Progenitor cell of endocrine pancreas (in vitro differentiated cells): Measurements from ENCODE around the gene CEACAM21. TPM values are rescaled to one million over a fixed set of nuclear protein-coding genes. Genes with fewer than 3 reads are reported as not detected.

Experiments
- DNase-seq: peaks from one replicate; pipeline ENCODE4 v3.0.0; 2021; ENCODE audit warnings: low spot score; ENCODE audit not compliant: unreplicated experiment
- H3K27ac Mint-ChIP-seq: 2 replicates; pipeline ENCODE4 v1.8.0; 2021; ENCODE audit warnings: mild to moderate bottlenecking, moderate library complexity, mixed read lengths
- H3K27me3 Mint-ChIP-seq: 2 replicates; pipeline ENCODE4 v1.8.0; 2021; ENCODE audit warnings: mixed read lengths
- H3K36me3 Mint-ChIP-seq: 2 replicates; pipeline ENCODE4 v1.8.0; 2022; ENCODE audit warnings: mixed read lengths; ENCODE audit not compliant: insufficient read depth
- H3K4me1 Mint-ChIP-seq: 2 replicates; pipeline ENCODE4 v1.8.0; 2021; ENCODE audit warnings: low read depth, mixed read lengths
- H3K4me3 Mint-ChIP-seq: 2 replicates; pipeline ENCODE4 v1.8.0; 2021; ENCODE audit warnings: low read depth, mild to moderate bottlenecking, moderate library complexity, mixed read lengths
- H3K9me3 Mint-ChIP-seq: 2 replicates; pipeline ENCODE4 v1.8.0; 2021; ENCODE audit warnings: low read depth, mixed read lengths
- long read RNA-seq: library from polyadenylated mRNA; unstranded; transcript quantifications from one replicate; pipeline ENCODE4 v2.0.0, GENCODE V29; 2020
- total RNA-seq: library from RNA; stranded (reverse); gene quantifications from 2 replicates; pipeline ENCODE4 v1.2.1, GENCODE V29; 2021
- TF ChIP-seq, protein P1 (sequence below): fragments of 200-600 bp; sonication (generic); IDR thresholded peaks from one replicate; pipeline ENCODE4 v1.5.0; 2021; ENCODE audit warnings: antibody characterized with exemption, mild to moderate bottlenecking; ENCODE audit not compliant: unreplicated experiment

Gene CEACAM21
- not detected in 2 replicates for total RNA-seq
- long read RNA-seq: 0 reads

DNA sequence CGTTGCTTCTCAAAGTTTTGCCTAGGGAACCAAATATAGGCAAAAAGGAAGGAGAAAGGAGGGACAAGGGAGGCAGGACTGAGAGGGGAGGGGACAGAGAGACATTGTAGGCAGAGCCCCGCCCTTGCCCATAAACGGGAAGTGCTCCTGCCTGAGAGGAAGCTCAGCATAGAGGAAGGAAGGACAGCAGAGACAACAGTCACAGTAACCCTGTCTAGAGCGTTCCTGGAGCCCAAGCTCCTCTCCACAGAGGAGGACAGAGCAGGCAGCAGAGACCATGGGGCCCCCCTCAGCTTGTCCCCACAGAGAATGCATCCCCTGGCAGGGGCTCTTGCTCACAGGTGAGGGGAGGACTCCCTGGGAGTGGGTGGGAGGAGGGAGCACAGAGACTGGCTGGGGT lies at the start of gene CEACAM21:
Gene CEACAM21, plus strand, starts transcription at position 169 of the 400 bp plus-strand sequence. Its CDS starts 109 bp downstream, at position 278.
- TF ChIP-seq, protein P1, sequence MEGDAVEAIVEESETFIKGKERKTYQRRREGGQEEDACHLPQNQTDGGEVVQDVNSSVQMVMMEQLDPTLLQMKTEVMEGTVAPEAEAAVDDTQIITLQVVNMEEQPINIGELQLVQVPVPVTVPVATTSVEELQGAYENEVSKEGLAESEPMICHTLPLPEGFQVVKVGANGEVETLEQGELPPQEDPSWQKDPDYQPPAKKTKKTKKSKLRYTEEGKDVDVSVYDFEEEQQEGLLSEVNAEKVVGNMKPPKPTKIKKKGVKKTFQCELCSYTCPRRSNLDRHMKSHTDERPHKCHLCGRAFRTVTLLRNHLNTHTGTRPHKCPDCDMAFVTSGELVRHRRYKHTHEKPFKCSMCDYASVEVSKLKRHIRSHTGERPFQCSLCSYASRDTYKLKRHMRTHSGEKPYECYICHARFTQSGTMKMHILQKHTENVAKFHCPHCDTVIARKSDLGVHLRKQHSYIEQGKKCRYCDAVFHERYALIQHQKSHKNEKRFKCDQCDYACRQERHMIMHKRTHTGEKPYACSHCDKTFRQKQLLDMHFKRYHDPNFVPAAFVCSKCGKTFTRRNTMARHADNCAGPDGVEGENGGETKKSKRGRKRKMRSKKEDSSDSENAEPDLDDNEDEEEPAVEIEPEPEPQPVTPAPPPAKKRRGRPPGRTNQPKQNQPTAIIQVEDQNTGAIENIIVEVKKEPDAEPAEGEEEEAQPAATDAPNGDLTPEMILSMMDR: no peak
- no peaks in the 10 kb centered on the region for H3K36me3 Mint-ChIP-seq
- DNase-seq: no peak
- H3K4me3 Mint-ChIP-seq: no peak within 1 kb of the TSS
- H3K27ac Mint-ChIP-seq: no peak within 1 kb of the TSS
- H3K4me1 Mint-ChIP-seq: no peaks in the 10 kb centered on the region
- peaks cover 8% of the 10 kb centered on the region for H3K27me3 Mint-ChIP-seq
- peaks cover 23% of the 10 kb centered on the region for H3K9me3 Mint-ChIP-seq

DNA sequence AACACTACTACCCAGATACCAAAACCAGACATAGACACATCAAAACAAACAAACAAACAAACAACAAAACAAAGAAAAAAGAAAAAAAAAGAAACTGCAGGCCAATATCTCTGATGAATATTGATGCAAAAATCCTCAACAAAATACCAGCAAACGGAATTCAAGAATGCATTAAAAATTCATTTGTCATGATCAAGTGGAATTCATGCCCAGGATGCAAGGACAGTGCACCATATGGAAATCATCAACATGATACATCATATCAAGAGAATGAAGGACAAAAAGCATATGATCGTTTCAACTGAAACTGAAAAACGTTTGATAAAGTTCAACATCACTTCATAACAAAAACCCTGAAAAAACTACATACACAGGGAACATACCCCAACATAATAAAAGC lies 48.9 kb upstream of the CEACAM21 start:
- TF ChIP-seq, protein P1: no peak
- no peak for DNase-seq
- H3K4me3 Mint-ChIP-seq: no peak overlapping the region
- H3K9me3 Mint-ChIP-seq: peaks cover 27% of the 10 kb centered on the region
- no peak overlapping the region for H3K27ac Mint-ChIP-seq
- H3K36me3 Mint-ChIP-seq: no peaks in the 10 kb centered on the region
- no peaks in the 10 kb centered on the region for H3K4me1 Mint-ChIP-seq
- peaks cover 39% of the 10 kb centered on the region for H3K27me3 Mint-ChIP-seq

DNA sequence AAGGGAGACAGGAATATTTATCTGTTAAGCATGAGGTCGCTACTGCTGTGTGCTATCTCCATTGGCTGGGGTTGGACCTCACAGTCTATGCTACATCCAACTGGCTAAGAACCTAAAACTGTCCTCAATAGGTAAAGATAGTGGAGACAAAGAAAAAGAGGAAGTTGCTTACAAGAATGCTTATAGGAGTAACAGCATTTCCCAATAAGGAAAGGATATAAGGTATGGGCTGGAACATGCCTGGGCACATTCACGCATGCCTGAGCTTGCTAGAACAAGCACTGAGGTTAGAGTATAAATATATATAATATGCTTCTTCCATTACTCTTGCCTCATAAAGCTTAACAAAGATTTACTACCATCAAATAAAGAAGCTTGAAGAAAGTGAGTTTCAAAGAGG lies 47.9 kb upstream of the CEACAM21 start:
- no peak overlapping the region for H3K4me3 Mint-ChIP-seq
- H3K4me1 Mint-ChIP-seq: no peaks in the 10 kb centered on the region
- TF ChIP-seq, protein P1: no peak
- no peaks in the 10 kb centered on the region for H3K36me3 Mint-ChIP-seq
- peaks cover 30% of the 10 kb centered on the region for H3K27me3 Mint-ChIP-seq
- H3K9me3 Mint-ChIP-seq: peaks cover 31% of the 10 kb centered on the region
- H3K27ac Mint-ChIP-seq: no peak overlapping the region
- DNase-seq: no peak

DNA sequence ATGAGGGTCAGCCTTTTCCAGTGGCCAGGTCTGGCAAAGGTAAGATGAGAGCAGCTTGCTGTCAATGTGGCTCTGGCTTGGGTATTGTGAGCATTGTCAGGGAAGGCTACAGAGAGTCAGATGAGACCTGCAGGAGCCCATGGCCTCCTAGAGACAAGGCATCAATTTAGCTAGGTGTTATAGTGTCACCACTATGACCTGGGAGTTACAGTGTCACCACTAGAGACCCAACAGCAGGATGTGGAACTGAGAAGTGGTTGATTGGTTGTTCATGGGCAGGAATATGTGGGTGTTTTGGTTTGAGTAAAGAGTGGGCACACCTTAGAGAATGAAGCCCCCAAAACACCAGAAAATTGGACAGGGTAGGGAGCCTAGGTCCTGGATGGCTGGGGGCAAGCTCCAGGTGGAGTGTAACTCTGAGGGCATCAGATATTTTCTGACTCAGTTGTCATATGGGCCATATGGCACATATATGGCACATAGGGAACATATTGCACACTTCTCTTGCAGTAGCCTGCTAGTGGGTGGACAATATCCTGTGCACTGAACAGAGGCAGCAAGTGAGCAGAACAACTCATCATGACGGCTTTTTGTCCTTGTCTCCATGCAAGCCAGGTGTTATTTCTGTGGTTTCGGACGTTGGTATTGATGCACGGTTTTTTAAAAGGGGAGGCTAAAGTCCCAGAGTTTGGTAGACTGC lies 46.3 kb upstream of the CEACAM21 start:
- DNase-seq: no peak
- Mint-ChIP-seq H3K27me3 (peaks cover 18% of the 10 kb centered on the region), H3K4me1 (no peaks in the 10 kb centered on the region), H3K27ac (no peak overlapping the region), H3K36me3 (no peaks in the 10 kb centered on the region), H3K4me3 (no peak overlapping the region), H3K9me3 (peaks cover 35% of the 10 kb centered on the region)
- TF ChIP-seq, protein P1: no peak

DNA sequence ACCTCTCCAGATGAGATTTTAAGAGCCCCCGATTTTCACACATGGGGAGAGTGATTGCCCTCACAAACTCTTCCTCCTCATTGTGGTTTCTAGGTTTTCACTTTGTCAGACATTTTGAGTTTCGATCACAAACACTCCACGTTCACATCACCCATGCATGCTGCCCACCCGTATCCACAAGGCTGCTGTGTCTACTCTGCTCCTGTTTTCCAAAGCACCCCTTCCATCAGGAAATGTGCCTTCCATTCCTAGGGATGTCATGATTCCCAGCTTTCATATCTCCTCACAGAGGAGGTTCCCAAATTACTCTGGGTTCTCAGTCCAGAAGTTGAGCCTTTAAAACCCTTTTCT lies 45.8 kb upstream of the CEACAM21 start:
- H3K36me3 Mint-ChIP-seq: no peaks in the 10 kb centered on the region
- peaks cover 14% of the 10 kb centered on the region for H3K27me3 Mint-ChIP-seq
- TF ChIP-seq, protein P1: no peak
- H3K4me3 Mint-ChIP-seq: no peak overlapping the region
- H3K27ac Mint-ChIP-seq: no peak overlapping the region
- no peak for DNase-seq
- peaks cover 37% of the 10 kb centered on the region for H3K9me3 Mint-ChIP-seq
- H3K4me1 Mint-ChIP-seq: no peaks in the 10 kb centered on the region
